Cardiac ventricle fibroblast (primary cell): ENCODE data around the gene RNF213. TPM values are rescaled to one million over a fixed set of nuclear protein-coding genes. Genes with fewer than 3 reads are reported as not detected.

Experiments used
- total RNA-seq: library from RNA; depleted of rRNA; stranded (reverse); fragments of >200 nt; gene quantifications from 2 replicates; pipeline ENCODE4 v1.2.3, GENCODE V29; 2015

Gene RNF213
- total RNA-seq = 56.3 and 57.3 TPM in 2 replicates

GRCh38 chr17:80260791-80261158 is at the start of gene RNF213:
RNF213 (plus strand) TSS chr17:80260852; CDS start chr17:80263682, 2,830 bp downstream.

GRCh38 chr17:80220054-80220735 is 40.5 kb upstream of the RNF213 start, which contains the start of the genes SGSH and SLC26A11:
SGSH (minus strand) TSS chr17:80220333; CDS start chr17:80220313, 20 bp downstream.
SLC26A11 (plus strand) TSS chr17:80220427; CDS start chr17:80221561, 1,134 bp downstream.

GRCh38 chr17:80414803-80415625 is 154.4 kb downstream of the RNF213 start, which contains the start of gene ENDOV:
ENDOV (plus strand) TSS chr17:80415167; CDS start chr17:80415195, 28 bp downstream.

Other genes starting within 250 kb of the RNF213 start
- 56.9 and 64.1 TPM in 2 replicates for gene TBC1D16, start 225.0 kb upstream of the RNF213 start, total RNA-seq
- gene CCDC40, start 224.2 kb upstream of the RNF213 start, total RNA-seq = 0.78 and 5.7 TPM in 2 replicates
- gene GAA, start 159.3 kb upstream of the RNF213 start, total RNA-seq = 82.9 and 91.9 TPM in 2 replicates
- gene EIF4A3, start 113.7 kb upstream of the RNF213 start, total RNA-seq = 59.5 and 64.0 TPM in 2 replicates
- gene CARD14, start 90.8 kb upstream of the RNF213 start, total RNA-seq = 0.15 TPM in 1 of 2 replicates, not detected in the other
- gene SGSH, start 40.5 kb upstream of the RNF213 start, total RNA-seq = 19.2 and 19.4 TPM in 2 replicates
- 11.9 and 13.3 TPM in 2 replicates for gene SLC26A11, start 40.4 kb upstream of the RNF213 start, total RNA-seq
- gene ENDOV, start 154.3 kb downstream of the RNF213 start, total RNA-seq = 22.7 and 28.1 TPM in 2 replicates
- under 0.01 TPM in 1 of 2 replicates, not detected in the other for gene NPTX1, start 215.8 kb downstream of the RNF213 start, total RNA-seq